OCI-LY7 (cell line): ENCODE measurements around the gene GSTA3.

ENCODE experiments used
- CTCF ChIP-seq: fragments of 200-600 bp; sonication (generic); conservative IDR thresholded peaks from 2 replicates; pipeline ENCODE4 v1.5.1; 2014; ENCODE audit warnings: mild to moderate bottlenecking, antibody characterized with exemption, low read length, moderate library complexity, mixed read lengths
- EZH2phosphoT487 ChIP-seq: fragments of 200-600 bp; sonication (generic); IDR thresholded peaks from 2 replicates; pipeline ENCODE4 v1.6.1; 2018; ENCODE audit warnings: low read depth, borderline replicate concordance, mild to moderate bottlenecking, mixed run types, antibody characterized with exemption, low read length, moderate library complexity, mixed read lengths

GRCh38 chr6:52925919-52926792 lies 16.7 kb upstream of the GSTA3 start:
- TF ChIP-seq CTCF: no peak
- TF ChIP-seq EZH2phosphoT487: no peak
